22Rv1 (cell line): ENCODE results near the gene ZNF223.

Experiments used
- ZFX ChIP-seq: fragments of 450-650 bp; IDR thresholded peaks from 2 replicates; pipeline ENCODE4 v1.6.1; 2017; ENCODE audit warnings: antibody characterized with exemption, borderline replicate concordance
- TF ChIP-seq, protein P1 (sequence below): fragments of 450-650 bp; IDR thresholded peaks from 2 replicates; pipeline ENCODE4 v1.5.1; 2017; ENCODE audit warnings: mild to moderate bottlenecking

DNA sequence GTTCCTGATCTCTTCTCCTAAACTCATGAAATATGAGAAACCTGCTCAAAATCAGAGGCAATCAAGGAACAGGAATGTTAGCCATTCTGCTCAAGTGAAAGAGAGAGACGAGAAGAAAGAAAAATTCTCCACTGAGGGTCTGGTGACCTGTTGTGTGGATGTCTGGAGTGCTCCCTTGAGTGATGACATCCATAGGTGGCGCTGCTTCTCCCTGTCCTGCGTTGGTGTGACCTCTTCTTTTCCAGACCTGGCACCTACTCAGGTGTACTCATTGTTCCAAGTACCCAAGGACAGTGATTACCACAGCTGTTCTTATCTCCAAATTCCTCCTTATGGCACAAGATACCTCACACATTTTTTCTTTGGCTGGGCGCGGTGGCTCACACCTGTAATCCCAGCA, 4.0 kb downstream of the ZNF223 start:
- TF ChIP-seq, protein P1, sequence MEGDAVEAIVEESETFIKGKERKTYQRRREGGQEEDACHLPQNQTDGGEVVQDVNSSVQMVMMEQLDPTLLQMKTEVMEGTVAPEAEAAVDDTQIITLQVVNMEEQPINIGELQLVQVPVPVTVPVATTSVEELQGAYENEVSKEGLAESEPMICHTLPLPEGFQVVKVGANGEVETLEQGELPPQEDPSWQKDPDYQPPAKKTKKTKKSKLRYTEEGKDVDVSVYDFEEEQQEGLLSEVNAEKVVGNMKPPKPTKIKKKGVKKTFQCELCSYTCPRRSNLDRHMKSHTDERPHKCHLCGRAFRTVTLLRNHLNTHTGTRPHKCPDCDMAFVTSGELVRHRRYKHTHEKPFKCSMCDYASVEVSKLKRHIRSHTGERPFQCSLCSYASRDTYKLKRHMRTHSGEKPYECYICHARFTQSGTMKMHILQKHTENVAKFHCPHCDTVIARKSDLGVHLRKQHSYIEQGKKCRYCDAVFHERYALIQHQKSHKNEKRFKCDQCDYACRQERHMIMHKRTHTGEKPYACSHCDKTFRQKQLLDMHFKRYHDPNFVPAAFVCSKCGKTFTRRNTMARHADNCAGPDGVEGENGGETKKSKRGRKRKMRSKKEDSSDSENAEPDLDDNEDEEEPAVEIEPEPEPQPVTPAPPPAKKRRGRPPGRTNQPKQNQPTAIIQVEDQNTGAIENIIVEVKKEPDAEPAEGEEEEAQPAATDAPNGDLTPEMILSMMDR = no peak
- TF ChIP-seq ZFX = no peak
